SK-N-MC (cell line): ENCODE measurements around the gene APOBR.

Source experiments
- EZH2 ChIP-seq: fragments of 200-600 bp; sonication (generic); IDR thresholded peaks from one replicate; pipeline ENCODE4 v1.6.1; 2017; ENCODE audit warnings: antibody characterized with exemption
- FOXP2 ChIP-seq: optimal IDR thresholded peaks from 2 replicates; pipeline ENCODE3; 2011; ENCODE audit warnings: mild to moderate bottlenecking, moderate library complexity; ENCODE audit not compliant: insufficient read depth; ENCODE audit errors: extremely low read length, control extremely low read depth
- POLR2AphosphoS5 ChIP-seq: IDR thresholded peaks from 2 replicates; pipeline ENCODE4 v1.6.1; 2012; ENCODE audit warnings: mild to moderate bottlenecking, low read depth, low read length, borderline replicate concordance

- no peak for TF ChIP-seq EZH2
- no peak for TF ChIP-seq FOXP2
- no peak for TF ChIP-seq POLR2AphosphoS5
These were observed 7.1 kb downstream of the APOBR start for GRCh38 chr16:28501258-28502232.
